Measurements from ENCODE around the gene MRAP2.

MRAP2 gene

DNA sequence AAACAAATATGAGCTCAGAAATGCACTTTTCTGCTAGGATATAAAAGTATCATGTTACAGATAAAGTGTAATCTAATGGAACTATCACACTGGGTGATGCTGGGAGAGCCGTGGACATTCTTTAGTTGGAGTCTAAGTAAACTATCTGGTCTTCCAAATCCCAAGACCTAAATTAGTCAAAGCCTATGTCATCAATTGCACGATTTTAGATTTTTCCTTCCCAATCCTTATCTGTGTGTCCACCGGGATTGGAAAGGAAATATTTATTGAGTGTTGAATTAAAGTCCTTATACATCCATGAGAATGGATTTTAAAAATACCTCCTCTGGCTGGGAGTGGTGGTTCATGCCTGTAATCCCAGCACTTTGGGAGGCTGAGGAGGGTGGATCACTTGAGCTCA, 19.6 kb upstream of the MRAP2 start:
- H3K4me3 ChIP-seq (replicated peaks; ENCODE audit: low read depth, low read length), result no peak overlapping the region
- H3K36me3 ChIP-seq (ENCODE audit: control insufficient read depth, insufficient read depth, low read length), result no peaks in the 10 kb centered on the region
- no peak for DNase-seq (ENCODE audit: extremely low read depth, insufficient read length)
- H3K27me3 ChIP-seq (replicated peaks; ENCODE audit: control insufficient read depth, insufficient read depth, low read length), result no peaks in the 10 kb centered on the region
- TF ChIP-seq, protein P1, sequence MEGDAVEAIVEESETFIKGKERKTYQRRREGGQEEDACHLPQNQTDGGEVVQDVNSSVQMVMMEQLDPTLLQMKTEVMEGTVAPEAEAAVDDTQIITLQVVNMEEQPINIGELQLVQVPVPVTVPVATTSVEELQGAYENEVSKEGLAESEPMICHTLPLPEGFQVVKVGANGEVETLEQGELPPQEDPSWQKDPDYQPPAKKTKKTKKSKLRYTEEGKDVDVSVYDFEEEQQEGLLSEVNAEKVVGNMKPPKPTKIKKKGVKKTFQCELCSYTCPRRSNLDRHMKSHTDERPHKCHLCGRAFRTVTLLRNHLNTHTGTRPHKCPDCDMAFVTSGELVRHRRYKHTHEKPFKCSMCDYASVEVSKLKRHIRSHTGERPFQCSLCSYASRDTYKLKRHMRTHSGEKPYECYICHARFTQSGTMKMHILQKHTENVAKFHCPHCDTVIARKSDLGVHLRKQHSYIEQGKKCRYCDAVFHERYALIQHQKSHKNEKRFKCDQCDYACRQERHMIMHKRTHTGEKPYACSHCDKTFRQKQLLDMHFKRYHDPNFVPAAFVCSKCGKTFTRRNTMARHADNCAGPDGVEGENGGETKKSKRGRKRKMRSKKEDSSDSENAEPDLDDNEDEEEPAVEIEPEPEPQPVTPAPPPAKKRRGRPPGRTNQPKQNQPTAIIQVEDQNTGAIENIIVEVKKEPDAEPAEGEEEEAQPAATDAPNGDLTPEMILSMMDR (IDR thresholded peaks at IDR 0.05; ENCODE audit: insufficient read depth, low read length, poor library complexity, severe bottlenecking), result no peak

DNA sequence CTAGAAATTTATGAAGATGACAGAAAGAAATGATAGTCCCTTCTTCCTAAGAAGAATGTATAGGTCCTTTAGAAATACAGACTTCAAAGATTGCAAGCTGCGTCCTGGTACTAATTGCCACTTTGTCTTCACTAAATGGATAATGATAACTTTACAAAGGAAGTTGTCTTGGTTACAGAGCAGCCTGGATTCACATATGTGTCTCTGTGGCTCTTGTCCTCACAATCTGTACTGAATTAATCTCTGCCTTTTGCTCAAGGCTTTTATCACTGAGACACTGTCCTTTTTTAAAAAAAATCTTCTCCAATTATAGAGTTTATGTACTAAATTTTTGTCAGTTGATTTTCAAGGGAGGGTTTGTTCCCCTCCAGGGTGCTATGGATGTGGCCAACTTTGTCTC, 17.5 kb upstream of the MRAP2 start:
- TF ChIP-seq, protein P1 (IDR thresholded peaks at IDR 0.05; ENCODE audit: insufficient read depth, low read length, poor library complexity, severe bottlenecking), result no peak
- H3K27me3 ChIP-seq (replicated peaks; ENCODE audit: control insufficient read depth, insufficient read depth, low read length), result no peaks in the 10 kb centered on the region
- no peak overlapping the region for H3K4me3 ChIP-seq (replicated peaks; ENCODE audit: low read depth, low read length)
- H3K36me3 ChIP-seq (ENCODE audit: control insufficient read depth, insufficient read depth, low read length), result no peaks in the 10 kb centered on the region
- no peak for DNase-seq (ENCODE audit: extremely low read depth, insufficient read length)

DNA sequence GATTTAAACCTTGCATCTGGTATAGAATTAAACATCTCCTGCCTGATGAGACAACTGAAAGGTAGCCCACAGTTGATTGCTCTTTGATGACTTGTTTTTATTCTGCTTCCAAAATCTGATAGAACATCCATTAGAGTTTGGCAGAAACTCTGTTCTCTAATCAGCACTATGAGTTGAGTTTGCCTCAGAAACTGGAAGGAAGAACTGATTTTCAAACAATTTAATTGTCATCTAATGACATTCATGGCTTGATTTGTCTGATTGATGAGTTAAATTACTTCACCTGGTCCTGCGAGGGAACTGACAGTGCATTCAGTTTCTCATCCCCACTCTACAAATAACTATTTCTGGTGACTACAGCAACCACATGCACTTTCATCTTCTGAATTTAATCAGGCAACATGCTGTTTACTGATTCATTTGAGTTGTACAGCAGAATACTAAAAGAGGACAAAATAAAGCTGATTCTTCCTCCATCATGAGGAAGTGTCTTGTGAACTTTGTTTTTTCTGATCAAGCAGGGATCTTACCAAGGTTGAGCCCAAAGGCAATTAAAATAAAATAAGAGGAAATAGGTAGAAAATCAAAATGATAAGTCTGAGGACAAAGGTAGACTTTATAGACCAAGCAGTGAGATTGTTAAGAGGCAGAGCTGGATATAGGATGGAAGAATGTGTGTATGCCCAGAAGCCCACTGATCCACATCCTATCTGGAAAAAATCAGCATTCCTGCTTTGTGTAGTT, 15.7 kb upstream of the MRAP2 start:
- DNase-seq (ENCODE audit: extremely low read depth, insufficient read length), result peak; percentile 8
- no peaks in the 10 kb centered on the region for H3K36me3 ChIP-seq (ENCODE audit: control insufficient read depth, insufficient read depth, low read length)

DNA sequence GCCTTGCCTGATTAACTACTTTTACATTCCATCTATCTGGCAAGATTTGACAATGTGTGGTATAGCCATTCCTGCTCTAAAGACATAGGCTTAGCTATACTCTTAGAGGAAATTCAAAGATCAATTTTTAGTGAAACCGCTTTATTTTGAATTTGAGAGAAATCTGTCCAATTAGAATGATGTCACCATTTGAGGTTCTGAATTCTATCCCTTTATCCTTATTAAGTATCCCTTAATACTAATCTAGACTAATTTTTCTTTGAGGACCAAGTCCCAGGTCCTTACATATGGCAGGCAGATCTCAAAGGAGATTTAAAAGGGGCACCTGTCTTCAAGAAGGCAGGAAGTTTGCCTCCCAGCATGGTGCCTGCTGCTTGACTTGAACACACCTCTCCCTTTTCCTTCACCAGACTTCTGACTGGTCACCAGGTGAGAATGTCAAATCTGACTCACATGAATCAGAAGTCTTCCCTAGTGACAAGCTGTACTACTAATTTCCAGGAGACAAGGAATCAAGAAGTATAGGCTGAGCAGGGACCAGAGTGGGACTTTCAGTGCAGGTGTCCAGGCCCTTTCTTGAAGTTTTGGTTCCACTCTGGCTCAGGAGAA, 15.0 kb upstream of the MRAP2 start:
- no peaks in the 10 kb centered on the region for H3K27me3 ChIP-seq (replicated peaks; ENCODE audit: control insufficient read depth, insufficient read depth, low read length)
- H3K36me3 ChIP-seq (ENCODE audit: control insufficient read depth, insufficient read depth, low read length), result no peaks in the 10 kb centered on the region
- TF ChIP-seq, protein P1 (IDR thresholded peaks at IDR 0.05; ENCODE audit: insufficient read depth, low read length, poor library complexity, severe bottlenecking), result no peak
- no peak overlapping the region for H3K4me3 ChIP-seq (replicated peaks; ENCODE audit: low read depth, low read length)
- no peak for DNase-seq (ENCODE audit: extremely low read depth, insufficient read length)

More for the DNA sequence above, 15.7 kb upstream of the MRAP2 start:
- no peaks in the 10 kb centered on the region for H3K27me3 ChIP-seq (replicated peaks; ENCODE audit: control insufficient read depth, insufficient read depth, low read length)
- H3K4me3 ChIP-seq (replicated peaks; ENCODE audit: low read depth, low read length), result no peak overlapping the region
- TF ChIP-seq, protein P1 (IDR thresholded peaks at IDR 0.05; ENCODE audit: insufficient read depth, low read length, poor library complexity, severe bottlenecking), result no peak

DNA sequence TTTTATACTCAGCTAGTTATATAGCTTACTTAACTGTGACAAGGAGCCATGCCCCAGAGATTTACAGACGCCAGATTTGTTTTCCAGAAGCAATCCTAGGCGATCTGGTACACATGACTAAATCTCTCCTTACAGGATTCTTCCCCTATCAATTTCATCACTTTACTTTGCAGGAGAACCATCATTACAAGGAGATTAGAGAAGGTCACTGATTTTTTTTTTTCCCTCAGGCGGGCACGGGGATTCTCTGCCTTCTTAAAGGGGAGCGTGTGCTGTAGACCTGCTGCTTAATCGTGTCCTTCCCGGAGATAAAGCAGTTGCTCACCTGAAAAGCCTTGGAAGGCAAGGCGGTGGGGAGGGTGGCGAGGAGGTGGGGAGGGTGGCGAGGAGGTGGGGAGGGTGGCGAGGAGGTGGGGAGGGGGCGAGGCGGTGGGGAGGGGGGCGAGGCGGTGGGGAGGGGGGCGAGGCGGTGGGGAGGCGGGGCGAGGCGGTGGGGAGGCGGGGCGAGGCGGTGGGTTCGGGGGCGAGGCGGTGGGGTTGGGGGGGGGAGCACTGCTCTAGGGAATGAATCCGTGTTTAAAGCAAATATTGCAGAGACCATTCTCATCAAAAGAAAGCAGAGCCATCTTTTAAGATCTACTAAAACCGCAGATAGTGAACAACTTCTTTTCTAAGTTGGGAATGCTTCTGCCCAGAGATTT, 14.3 kb upstream of the MRAP2 start:
- no peak overlapping the region for H3K4me3 ChIP-seq (replicated peaks; ENCODE audit: low read depth, low read length)
- TF ChIP-seq, protein P1 (IDR thresholded peaks at IDR 0.05; ENCODE audit: insufficient read depth, low read length, poor library complexity, severe bottlenecking), result no peak
- DNase-seq (ENCODE audit: extremely low read depth, insufficient read length), result no peak

More for the DNA sequence above, 14.3 kb upstream of the MRAP2 start:
- Histone ChIP-seq H3K36me3 (ENCODE audit: control insufficient read depth, insufficient read depth, low read length) (no peaks in the 10 kb centered on the region), H3K27me3 (replicated peaks; ENCODE audit: control insufficient read depth, insufficient read depth, low read length) (no peaks in the 10 kb centered on the region)

Data from GM06990 (cell line).